Measurements from ENCODE around the gene MAP3K19.

GRCh38 chr2:135055182-135055786 lies 8.0 kb upstream of the MAP3K19 start:
- TF ChIP-seq CTCF (IDR thresholded peaks at IDR 0.05) (no peak), POLR2A (IDR thresholded peaks at IDR 0.05) (no peak), POLR2AphosphoS5 (IDR thresholded peaks at IDR 0.05; ENCODE audit: insufficient read depth in 1 of 2, low read depth in 1 of 2) (no peak)
